MG63 (cell line): ENCODE results near the gene SORCS3. TPM values are rescaled to one million over a fixed set of nuclear protein-coding genes. Genes with fewer than 3 reads are reported as not detected.
A peak's percentile ranks its signal among the peaks of the same experiment; 100 is the strongest.

Experiments
- DNase-seq: peaks from one replicate; pipeline ENCODE4 v3.0.0-alpha.2; 2020
- H3K27me3 ChIP-seq: fragments of 250-450 bp; sonication (Bioruptor Pico); 2 replicates; pipeline ENCODE4 v1.5.1; 2020; ENCODE audit warnings: mild to moderate bottlenecking, moderate library complexity
- H3K36me3 ChIP-seq: fragments of 250-450 bp; sonication (Bioruptor Pico); 2 replicates; pipeline ENCODE4 v1.5.1; 2020; ENCODE audit warnings: mild to moderate bottlenecking, moderate library complexity
- H3K4me3 ChIP-seq: fragments of 250-450 bp; sonication (Bioruptor Pico); 2 replicates; pipeline ENCODE4 v1.5.1; 2020; ENCODE audit warnings: mild to moderate bottlenecking, moderate library complexity
- H3K9me3 ChIP-seq: fragments of 250-450 bp; sonication (Bioruptor Pico); 2 replicates; pipeline ENCODE4 v1.5.1; 2020; ENCODE audit warnings: mild to moderate bottlenecking, moderate library complexity
- total RNA-seq: library from RNA; depleted of rRNA; stranded (reverse); fragments of >200 nt; shearing (Covaris generic); gene quantifications from 2 replicates; pipeline ENCODE4 v1.2.3, GENCODE V29; 2014; ENCODE audit warnings: low replicate concordance

Gene SORCS3
- total RNA-seq, 1 experiment from 2014 or later = not detected

DNA sequence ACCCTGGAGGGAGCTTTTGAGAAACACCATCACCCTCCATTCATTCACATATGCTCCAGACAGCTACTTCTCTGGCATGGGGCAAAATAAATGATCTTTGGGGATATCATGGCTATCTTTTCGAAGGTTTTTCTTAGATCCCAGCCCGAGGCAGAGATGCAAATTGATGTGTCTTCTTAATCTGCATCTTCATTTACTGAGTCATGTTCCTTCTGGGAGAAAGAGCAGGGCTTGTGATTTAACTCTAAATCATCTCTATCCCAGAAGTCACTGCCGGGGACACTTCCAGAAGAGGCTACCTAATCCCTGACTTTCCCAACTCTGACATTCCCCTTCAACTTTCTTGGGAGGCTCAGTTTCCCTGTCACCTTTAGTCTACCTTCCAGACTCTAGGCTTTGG is 90.1 kb downstream of the SORCS3 start:
- no peaks in the 10 kb centered on the region for H3K9me3 ChIP-seq
- no peak for DNase-seq
- H3K36me3 ChIP-seq = no peaks in the 10 kb centered on the region
- peaks cover 5% of the 10 kb centered on the region for H3K27me3 ChIP-seq
- H3K4me3 ChIP-seq = no peak overlapping the region

GRCh38 chr10:104732222-104732621 is 91.1 kb downstream of the SORCS3 start:
- no peaks in the 10 kb centered on the region for H3K9me3 ChIP-seq
- H3K27me3 ChIP-seq = peaks cover 5% of the 10 kb centered on the region
- H3K4me3 ChIP-seq = no peak overlapping the region
- no peak for DNase-seq
- no peaks in the 10 kb centered on the region for H3K36me3 ChIP-seq

- no peaks in the 10 kb centered on the region for H3K9me3 ChIP-seq
- H3K36me3 ChIP-seq = no peaks in the 10 kb centered on the region
Observed at GRCh38 chr10:104734433-104734832, 93.3 kb downstream of the SORCS3 start.

DNA sequence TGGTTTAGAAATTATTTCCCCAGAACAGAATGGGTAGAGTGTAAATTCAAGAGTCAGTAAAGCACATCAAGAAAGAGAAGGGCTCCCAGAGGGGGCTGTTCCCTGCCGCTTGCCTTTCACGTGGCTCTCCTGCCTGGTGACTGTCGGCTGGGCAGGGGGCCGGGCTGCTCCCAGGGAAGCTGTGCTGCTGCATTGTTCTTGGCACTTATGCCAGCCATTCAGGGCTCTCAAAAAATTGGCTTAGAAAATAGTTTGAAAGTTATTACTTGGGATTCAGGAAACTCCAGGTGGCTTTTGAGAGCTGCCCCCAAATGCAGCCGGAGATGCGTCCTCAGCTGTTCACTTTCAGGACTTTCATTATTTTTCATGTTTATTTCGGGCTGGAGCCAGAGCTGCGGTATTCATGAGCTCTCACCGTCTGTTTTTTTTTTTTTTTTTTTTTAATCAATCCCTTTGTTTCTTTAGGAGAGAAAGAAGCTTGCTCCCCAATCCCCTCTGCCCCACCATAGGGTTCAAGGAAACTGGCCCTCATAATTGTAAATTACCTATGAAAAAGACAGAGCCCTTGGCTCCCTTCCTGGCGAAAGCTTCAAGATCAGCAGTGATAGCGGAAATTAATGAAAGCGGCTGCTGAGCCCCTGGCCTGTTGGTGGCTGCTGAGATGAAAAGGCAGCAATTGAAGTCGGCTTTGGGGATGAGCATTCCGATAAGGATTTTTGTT is 94.1 kb downstream of the SORCS3 start:
- no peak for DNase-seq
- Histone ChIP-seq H3K4me3 (no peak overlapping the region), H3K9me3 (no peaks in the 10 kb centered on the region), H3K27me3 (peaks cover 5% of the 10 kb centered on the region), H3K36me3 (no peaks in the 10 kb centered on the region)

More at GRCh38 chr10:104734433-104734832, 93.3 kb downstream of the SORCS3 start:
- Histone ChIP-seq H3K27me3 (peaks cover 5% of the 10 kb centered on the region), H3K4me3 (no peak overlapping the region)
- no peak for DNase-seq

DNA sequence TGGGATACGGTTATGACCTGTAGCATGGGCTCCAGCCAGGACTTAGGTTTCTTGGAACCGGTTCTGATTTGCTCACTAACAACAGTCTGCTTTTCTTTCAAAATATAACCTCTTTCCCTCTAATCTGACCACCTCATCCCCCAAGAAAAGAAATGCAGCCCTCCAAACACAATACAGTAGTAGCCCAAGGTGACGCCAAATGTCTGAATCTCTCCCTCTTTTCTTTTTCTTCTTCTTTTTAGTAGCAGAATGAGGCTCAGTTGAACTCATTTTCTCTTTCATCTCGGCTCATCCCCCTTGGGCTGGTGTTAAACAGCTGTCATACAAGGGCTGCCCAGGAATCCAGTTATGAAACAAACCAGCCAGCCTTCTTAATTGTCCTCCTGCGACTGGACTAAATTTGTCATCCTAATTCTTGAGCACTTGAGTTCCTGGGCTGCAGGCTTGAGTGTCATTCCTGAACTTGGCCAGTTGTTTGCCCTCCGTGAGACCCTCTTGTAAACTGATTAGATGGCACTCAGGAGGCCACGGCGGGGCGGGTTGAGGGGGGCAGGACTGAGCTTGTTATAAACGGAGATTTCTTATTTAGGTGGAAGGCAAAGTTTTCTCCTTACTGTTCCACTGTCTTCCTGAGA is 94.8 kb downstream of the SORCS3 start:
- DNase-seq = no peak
- no peaks in the 10 kb centered on the region for H3K9me3 ChIP-seq
- no peaks in the 10 kb centered on the region for H3K36me3 ChIP-seq
- H3K4me3 ChIP-seq = no peak overlapping the region
- H3K27me3 ChIP-seq = peaks cover 5% of the 10 kb centered on the region

DNA sequence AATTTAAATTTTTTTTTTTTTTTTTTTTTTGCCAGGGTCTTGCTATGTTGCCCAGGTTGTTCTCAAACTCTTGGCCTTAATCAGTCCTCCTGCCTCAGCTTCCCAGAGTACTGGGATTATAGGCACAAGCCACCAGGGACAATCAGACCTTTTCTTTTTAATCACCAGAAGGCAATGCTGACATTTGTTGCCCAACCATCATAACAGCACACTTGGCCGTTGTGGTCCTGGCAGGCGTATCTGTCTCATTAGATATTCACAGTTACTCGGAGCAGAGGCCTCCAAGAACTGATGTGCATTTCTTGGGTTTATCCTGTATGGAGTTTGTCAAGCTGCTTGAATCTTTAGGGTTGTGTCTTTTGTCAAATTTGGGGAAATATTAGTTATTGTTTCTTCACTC is 100.0 kb downstream of the SORCS3 start:
- Histone ChIP-seq H3K9me3 (no peaks in the 10 kb centered on the region), H3K4me3 (no peak overlapping the region), H3K27me3 (no peaks in the 10 kb centered on the region; the same call in 1 of the 2 replicates), H3K36me3 (no peaks in the 10 kb centered on the region)
- DNase-seq = no peak

DNA sequence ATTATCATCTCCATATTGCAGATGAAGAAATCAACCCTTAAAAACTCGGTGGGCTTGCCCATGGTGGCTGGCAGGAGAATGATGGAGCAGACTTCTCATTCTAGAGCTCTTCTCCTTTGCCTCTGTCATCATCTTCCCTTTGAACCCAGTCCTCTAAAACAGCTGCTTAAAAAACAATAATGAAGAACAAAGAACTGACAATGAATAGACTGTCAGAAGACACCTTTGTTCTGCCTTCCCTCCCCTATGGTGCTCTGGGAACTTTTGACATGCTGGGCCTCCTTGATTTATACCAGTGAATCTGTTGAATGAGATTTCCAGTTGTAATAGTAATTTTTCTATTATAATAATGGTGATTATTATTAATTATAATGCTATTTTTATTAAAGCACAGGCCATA is 103.0 kb downstream of the SORCS3 start:
- Histone ChIP-seq H3K4me3 (no peak overlapping the region), H3K9me3 (no peaks in the 10 kb centered on the region), H3K36me3 (no peaks in the 10 kb centered on the region), H3K27me3 (no peaks in the 10 kb centered on the region)
- no peak for DNase-seq

DNA sequence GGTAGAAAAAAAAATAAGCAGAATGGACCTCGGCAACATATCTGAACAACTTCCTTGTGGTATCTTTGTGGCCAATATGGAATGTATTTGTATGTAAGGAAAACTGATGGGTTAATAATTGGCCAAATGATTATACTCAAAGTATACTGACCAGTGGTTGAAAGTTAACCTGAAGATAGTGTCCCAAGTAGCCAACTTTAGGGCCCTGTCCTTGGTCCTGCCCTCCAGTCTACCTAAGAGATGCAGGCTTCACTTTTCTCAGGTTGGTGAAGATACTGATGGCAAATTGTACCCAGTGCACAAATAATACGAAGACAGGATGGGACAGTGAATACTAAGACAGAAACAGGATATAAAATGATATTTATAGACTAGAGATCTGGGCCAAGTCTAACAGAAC is 109.2 kb downstream of the SORCS3 start:
- H3K36me3 ChIP-seq = no peaks in the 10 kb centered on the region
- no peaks in the 10 kb centered on the region for H3K27me3 ChIP-seq
- DNase-seq = no peak
- H3K9me3 ChIP-seq = no peaks in the 10 kb centered on the region
- no peak overlapping the region for H3K4me3 ChIP-seq

DNA sequence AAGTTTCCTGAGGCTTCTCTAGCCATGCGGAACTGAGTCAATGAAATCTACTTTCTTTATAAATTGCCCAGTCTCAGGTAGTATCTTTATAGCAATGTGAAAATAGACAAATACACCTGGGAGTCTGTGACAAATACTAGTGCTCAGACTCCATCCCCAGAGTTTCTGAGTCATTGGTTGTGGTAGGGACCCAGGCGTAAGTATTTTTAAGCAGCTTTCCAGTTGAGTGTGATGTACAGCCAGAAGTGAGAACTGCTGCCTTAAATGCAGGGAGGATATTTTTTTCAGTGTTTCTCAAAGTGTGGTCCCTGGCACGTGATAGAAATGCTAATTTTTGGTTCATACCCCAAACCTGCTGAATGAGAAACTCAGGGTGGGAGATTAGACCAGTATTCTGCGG is 121.7 kb downstream of the SORCS3 start:
- Histone ChIP-seq H3K4me3 (no peak overlapping the region), H3K36me3 (no peaks in the 10 kb centered on the region), H3K9me3 (no peaks in the 10 kb centered on the region), H3K27me3 (no peaks in the 10 kb centered on the region)
- DNase-seq = no peak

DNA sequence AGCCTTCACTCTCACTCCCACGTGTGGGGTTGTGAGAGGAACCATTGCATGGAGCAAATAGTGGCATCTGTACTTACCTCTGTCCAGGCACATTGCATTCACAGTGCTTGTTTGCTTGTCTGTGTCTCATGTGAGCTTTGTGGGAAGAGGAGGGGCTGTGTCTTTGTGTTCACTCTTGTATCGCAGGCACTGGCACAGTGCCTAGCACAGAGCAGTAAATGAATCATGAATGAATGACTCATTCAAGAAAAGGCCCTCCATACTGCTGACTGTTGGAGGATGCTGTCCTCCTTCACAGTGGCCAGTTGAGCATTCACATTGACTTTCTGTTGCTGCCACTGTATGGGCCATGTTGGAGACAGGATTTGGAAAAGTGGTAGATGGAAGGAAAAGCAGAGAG is 125.3 kb downstream of the SORCS3 start:
- DNase-seq = peak; percentile 22
- Histone ChIP-seq H3K9me3 (no peaks in the 10 kb centered on the region), H3K4me3 (no peak overlapping the region), H3K27me3 (no peaks in the 10 kb centered on the region), H3K36me3 (no peaks in the 10 kb centered on the region)

- Histone ChIP-seq H3K36me3 (no peaks in the 10 kb centered on the region), H3K27me3 (no peaks in the 10 kb centered on the region), H3K9me3 (no peaks in the 10 kb centered on the region), H3K4me3 (no peak overlapping the region)
- no peak for DNase-seq
Observed at GRCh38 chr10:104767282-104767681, 126.2 kb downstream of the SORCS3 start.

DNA sequence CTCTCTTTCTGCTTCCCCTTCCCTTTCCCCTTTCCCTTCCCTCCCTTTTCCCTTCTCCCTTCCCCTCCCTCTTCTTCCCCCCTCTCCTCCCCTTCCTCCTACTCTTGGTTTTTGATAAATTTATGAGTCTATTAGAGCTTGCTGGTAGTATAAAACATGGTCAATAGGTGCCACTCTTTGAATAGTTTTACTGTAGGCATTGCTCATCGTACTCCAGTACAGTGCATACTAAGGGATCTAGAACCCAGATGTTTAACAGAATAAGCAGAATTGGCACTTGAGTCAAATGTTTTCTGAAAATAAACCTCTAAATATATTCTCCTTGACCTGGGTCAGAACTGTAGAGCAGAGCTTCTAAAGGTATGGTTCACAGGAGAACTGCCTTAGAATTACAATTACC is 126.7 kb downstream of the SORCS3 start:
- Histone ChIP-seq H3K27me3 (no peaks in the 10 kb centered on the region), H3K9me3 (no peaks in the 10 kb centered on the region), H3K36me3 (no peaks in the 10 kb centered on the region), H3K4me3 (no peak overlapping the region)
- DNase-seq = no peak

DNA sequence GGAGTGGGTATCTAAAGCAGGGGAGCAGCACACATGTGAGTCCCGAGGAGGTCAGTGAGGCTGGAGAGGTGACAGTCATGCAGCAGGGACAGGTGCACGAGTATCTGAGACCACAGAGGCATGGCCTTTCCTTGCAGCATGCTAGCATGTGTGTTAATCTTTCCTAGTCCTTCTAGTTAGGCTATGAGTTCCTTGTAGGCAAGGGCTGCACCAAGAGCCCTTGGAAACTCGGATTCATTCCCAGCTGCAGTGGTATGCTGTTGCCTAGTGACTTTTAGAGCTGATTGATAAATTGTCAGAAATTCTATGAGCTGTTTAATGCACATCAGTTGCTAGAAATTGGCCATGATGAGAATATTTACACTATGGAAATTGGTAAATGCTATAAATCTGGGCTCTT is 132.0 kb downstream of the SORCS3 start:
- Histone ChIP-seq H3K36me3 (no peaks in the 10 kb centered on the region), H3K27me3 (no peaks in the 10 kb centered on the region), H3K9me3 (no peaks in the 10 kb centered on the region), H3K4me3 (no peak overlapping the region)
- no peak for DNase-seq

- no peak for DNase-seq
- H3K27me3 ChIP-seq = no peaks in the 10 kb centered on the region
- H3K9me3 ChIP-seq = no peaks in the 10 kb centered on the region
- no peaks in the 10 kb centered on the region for H3K36me3 ChIP-seq
- H3K4me3 ChIP-seq = no peak overlapping the region
Observed at GRCh38 chr10:104774234-104774633, 133.1 kb downstream of the SORCS3 start.

- Histone ChIP-seq H3K4me3 (no peak overlapping the region), H3K9me3 (no peaks in the 10 kb centered on the region), H3K36me3 (no peaks in the 10 kb centered on the region), H3K27me3 (no peaks in the 10 kb centered on the region)
- DNase-seq = no peak
Observed at GRCh38 chr10:104777086-104777799, 136.2 kb downstream of the SORCS3 start.

- no peaks in the 10 kb centered on the region for H3K36me3 ChIP-seq
- DNase-seq = no peak
- H3K27me3 ChIP-seq = no peaks in the 10 kb centered on the region
- no peak overlapping the region for H3K4me3 ChIP-seq
- H3K9me3 ChIP-seq = no peaks in the 10 kb centered on the region
Observed at GRCh38 chr10:104778371-104778770, 137.3 kb downstream of the SORCS3 start.

- no peak for DNase-seq
- H3K27me3 ChIP-seq = no peaks in the 10 kb centered on the region
- H3K4me3 ChIP-seq = no peak overlapping the region
- H3K9me3 ChIP-seq = no peaks in the 10 kb centered on the region
- no peaks in the 10 kb centered on the region for H3K36me3 ChIP-seq
Observed at GRCh38 chr10:104779701-104780100, 138.6 kb downstream of the SORCS3 start.

- no peak for DNase-seq
- H3K4me3 ChIP-seq = no peak overlapping the region
- no peaks in the 10 kb centered on the region for H3K36me3 ChIP-seq
- H3K27me3 ChIP-seq = no peaks in the 10 kb centered on the region
- H3K9me3 ChIP-seq = no peaks in the 10 kb centered on the region
Observed at GRCh38 chr10:104780165-104780564, 139.1 kb downstream of the SORCS3 start.
